Upper lobe of right lung (tissue), 1 donor: ENCODE data around the gene LGMN. TPM values are rescaled to one million over a fixed set of nuclear protein-coding genes. Genes with fewer than 3 reads are reported as not detected.
A peak's percentile ranks its signal among the peaks of the same experiment; 100 is the strongest.

Experiments used
- ATAC-seq: fragments of 200-7000 bp; cut with Tn5 transposase; one replicate; pipeline ENCODE4 v1.9.1; 2020; ENCODE audit warnings: mild to moderate bottlenecking, moderate library complexity
- DNase-seq: peaks from one replicate; pipeline ENCODE4 v3.0.0-alpha.2; 2020
- H3K27ac ChIP-seq: fragments of 200-600 bp; one replicate; pipeline ENCODE4 v1.8.0; 2022
- H3K27me3 ChIP-seq: fragments of 200-600 bp; one replicate; pipeline ENCODE4 v1.8.0; 2022; ENCODE audit warnings: mild to moderate bottlenecking
- H3K36me3 ChIP-seq: fragments of 200-600 bp; one replicate; pipeline ENCODE4 v1.8.0; 2022
- H3K4me1 ChIP-seq: fragments of 200-600 bp; one replicate; pipeline ENCODE4 v1.8.0; 2022
- H3K4me3 ChIP-seq: fragments of 200-600 bp; one replicate; pipeline ENCODE4 v1.8.0; 2022; ENCODE audit warnings: mild to moderate bottlenecking
- H3K9me3 ChIP-seq: fragments of 200-600 bp; one replicate; pipeline ENCODE4 v1.8.0; 2022
- intact Hi-C: fragments of 100-400 bp; cut with DNase I; formaldehyde crosslinking; loops from one replicate; pipeline ENCODE4 v1.11.0; 2022
- total RNA-seq: library from RNA; stranded (reverse); fragmentation: NEBNext Ultra II Directional; extraction: Animal tissue kit (Norgen Biotek cat#: 25700); gene quantifications from one replicate; pipeline ENCODE4 v1.2.1, GENCODE V29; 2021
- TF ChIP-seq, protein P1 (sequence below): fragments of 200-600 bp; IDR thresholded peaks from one replicate; pipeline ENCODE4 v1.8.0; 2022; ENCODE audit warnings: antibody characterized with exemption
- donor health status: DM: no; HTN: yes; CAD: no; lungs with severe emphysema.

Gene LGMN
- total RNA-seq, 1 donor from 2014 or later = 140 TPM

GRCh38 chr14:92696366-92696765 is 52.1 kb downstream of the LGMN start:
- ATAC-seq (peak; percentile 8), DNase-seq (peak; percentile 10)
- no peaks in the 10 kb centered on the region for H3K27me3 ChIP-seq
- intact Hi-C loops = no loop called here
- H3K9me3 ChIP-seq = no peaks in the 10 kb centered on the region
- TF ChIP-seq, protein P1, sequence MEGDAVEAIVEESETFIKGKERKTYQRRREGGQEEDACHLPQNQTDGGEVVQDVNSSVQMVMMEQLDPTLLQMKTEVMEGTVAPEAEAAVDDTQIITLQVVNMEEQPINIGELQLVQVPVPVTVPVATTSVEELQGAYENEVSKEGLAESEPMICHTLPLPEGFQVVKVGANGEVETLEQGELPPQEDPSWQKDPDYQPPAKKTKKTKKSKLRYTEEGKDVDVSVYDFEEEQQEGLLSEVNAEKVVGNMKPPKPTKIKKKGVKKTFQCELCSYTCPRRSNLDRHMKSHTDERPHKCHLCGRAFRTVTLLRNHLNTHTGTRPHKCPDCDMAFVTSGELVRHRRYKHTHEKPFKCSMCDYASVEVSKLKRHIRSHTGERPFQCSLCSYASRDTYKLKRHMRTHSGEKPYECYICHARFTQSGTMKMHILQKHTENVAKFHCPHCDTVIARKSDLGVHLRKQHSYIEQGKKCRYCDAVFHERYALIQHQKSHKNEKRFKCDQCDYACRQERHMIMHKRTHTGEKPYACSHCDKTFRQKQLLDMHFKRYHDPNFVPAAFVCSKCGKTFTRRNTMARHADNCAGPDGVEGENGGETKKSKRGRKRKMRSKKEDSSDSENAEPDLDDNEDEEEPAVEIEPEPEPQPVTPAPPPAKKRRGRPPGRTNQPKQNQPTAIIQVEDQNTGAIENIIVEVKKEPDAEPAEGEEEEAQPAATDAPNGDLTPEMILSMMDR = no peak
- no peak overlapping the region for H3K4me3 ChIP-seq
- no peaks in the 10 kb centered on the region for H3K36me3 ChIP-seq
- peaks cover 19% of the 10 kb centered on the region for H3K4me1 ChIP-seq
- no peak overlapping the region for H3K27ac ChIP-seq

DNA sequence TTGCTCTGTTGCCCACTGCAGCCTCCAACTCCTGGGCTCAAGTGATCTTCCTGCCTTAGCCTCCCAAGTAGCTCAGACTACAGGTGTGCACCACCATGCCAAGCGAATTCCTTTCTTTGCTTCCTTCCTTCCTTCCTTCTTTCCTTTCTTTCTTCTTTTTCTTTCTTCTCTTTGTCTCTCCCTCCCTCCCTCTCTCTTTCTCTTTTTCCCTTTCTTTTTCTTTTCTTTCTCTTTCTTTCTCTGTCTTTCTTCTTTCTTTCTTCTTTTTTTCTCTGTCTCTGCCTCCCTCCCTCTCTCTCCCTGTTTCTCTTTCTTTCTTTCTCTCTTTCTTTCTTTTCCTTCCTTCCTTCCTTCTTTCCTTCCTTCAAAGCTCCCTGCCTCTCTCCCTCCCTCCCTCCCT is 52.9 kb downstream of the LGMN start:
- Histone ChIP-seq H3K36me3 (no peaks in the 10 kb centered on the region), H3K4me3 (no peak overlapping the region), H3K4me1 (peaks cover 19% of the 10 kb centered on the region), H3K27me3 (no peaks in the 10 kb centered on the region), H3K27ac (no peak overlapping the region), H3K9me3 (no peaks in the 10 kb centered on the region)
- TF ChIP-seq, protein P1 = no peak
- DNase-seq (no peak), ATAC-seq (no peak)
- intact Hi-C loops = no loop called here

- DNase-seq = peak; percentile 59
- intact Hi-C loops = no loop called here
- no peaks in the 10 kb centered on the region for H3K27me3 ChIP-seq
- H3K9me3 ChIP-seq = no peaks in the 10 kb centered on the region
- TF ChIP-seq, protein P1 = no peak
- peaks cover 5% of the 10 kb centered on the region for H3K36me3 ChIP-seq
- ATAC-seq = no peak
- H3K4me3 ChIP-seq = no peak overlapping the region
- no peak overlapping the region for H3K27ac ChIP-seq
- peaks cover 19% of the 10 kb centered on the region for H3K4me1 ChIP-seq
Observed at GRCh38 chr14:92694807-92695206, 53.6 kb downstream of the LGMN start.

DNA sequence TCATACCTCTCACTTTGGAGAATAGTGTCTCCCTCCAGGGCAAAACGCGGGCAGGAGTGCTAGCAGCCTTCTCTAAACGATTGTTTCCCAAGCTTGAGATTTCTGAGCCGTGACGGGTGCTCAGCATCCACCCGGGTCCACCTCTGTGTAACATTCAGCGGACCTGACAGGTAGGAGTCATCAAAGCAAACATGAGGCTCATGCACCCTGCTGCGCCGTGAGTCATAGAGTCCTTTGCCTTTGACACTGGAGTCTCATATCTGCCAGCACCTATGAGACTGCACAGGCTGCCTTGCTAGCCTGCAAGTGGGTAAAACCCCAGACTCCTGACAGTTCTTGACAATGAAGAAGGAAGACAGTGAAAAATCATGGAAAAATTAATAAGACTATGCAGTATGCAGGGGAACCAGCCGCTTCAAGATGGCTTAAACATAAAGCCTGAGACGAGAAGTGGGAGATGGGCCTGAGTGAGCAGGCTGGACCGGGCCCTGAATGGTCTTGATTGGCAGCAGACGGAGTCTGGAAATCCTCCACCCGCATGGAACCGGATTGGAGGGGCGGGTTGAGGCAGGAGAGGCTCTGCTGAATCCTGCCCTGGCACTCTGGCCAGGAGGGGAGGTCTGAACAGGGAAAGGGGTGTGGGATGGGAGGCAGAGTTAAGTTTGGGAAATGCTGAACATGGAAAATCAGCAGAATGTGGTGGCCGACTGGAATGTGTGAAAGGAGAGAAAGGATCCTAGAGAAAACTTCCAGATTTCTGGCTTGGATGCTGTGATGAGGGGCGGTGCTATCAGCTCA is 54.2 kb downstream of the LGMN start:
- intact Hi-C loops = no loop called here
- DNase-seq = peak; percentile 51
- no peak for ATAC-seq

DNA sequence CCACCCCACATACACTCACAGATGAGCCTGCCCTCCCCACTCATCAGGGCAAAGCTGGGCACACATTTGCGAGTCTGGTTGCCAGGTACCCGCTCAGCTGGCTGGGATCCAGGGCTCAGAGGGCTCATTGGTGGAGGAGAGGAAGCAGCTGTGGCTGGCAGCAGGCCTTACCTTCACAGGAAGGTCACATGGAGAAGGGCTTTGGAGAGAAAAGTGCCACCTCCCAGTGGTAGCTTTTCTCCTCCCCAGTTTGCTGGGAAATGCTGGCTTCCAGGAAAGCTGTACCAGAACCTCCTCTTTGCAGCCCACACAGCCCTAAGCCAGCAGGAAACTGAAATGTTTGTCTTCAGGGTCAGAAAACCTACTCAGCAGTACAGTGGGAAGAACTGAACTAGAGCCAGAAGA is 55.6 kb downstream of the LGMN start:
- TF ChIP-seq, protein P1 = no peak
- intact Hi-C loops = no loop called here
- ATAC-seq = peak; percentile 37
- no peaks in the 10 kb centered on the region for H3K9me3 ChIP-seq
- no peaks in the 10 kb centered on the region for H3K27me3 ChIP-seq
- peaks cover 16% of the 10 kb centered on the region for H3K36me3 ChIP-seq
- peak; percentile 89 for DNase-seq
- no peak overlapping the region for H3K4me3 ChIP-seq
- H3K27ac ChIP-seq = peak overlapping the region; percentile 36
- H3K4me1 ChIP-seq = peaks cover 19% of the 10 kb centered on the region

More for the DNA sequence above, 54.2 kb downstream of the LGMN start:
- Histone ChIP-seq H3K4me1 (peaks cover 19% of the 10 kb centered on the region), H3K27ac (no peak overlapping the region), H3K4me3 (no peak overlapping the region), H3K27me3 (no peaks in the 10 kb centered on the region), H3K9me3 (no peaks in the 10 kb centered on the region), H3K36me3 (peaks cover 7% of the 10 kb centered on the region)
- TF ChIP-seq, protein P1 = no peak
